ENCODE data around the gene GTF3C4.
"Not testable (repeated sequence)": the region's sequence is repeated elsewhere in the genome, so short reads cannot be mapped to it uniquely, and the experiment has no call there.

The GTF3C4 gene

GRCh38 chr9:132702254-132702653 lies 32.0 kb downstream of the GTF3C4 start:
- DNase-seq (ENCODE audit: low read depth, low spot score) = no peak

- DNase-seq (ENCODE audit: low read depth, low spot score) = no peak
These were observed 33.1 kb downstream of the GTF3C4 start for GRCh38 chr9:132703336-132703735.

- DNase-seq (ENCODE audit: low read depth, low spot score) = no peak
These were observed 38.0 kb downstream of the GTF3C4 start for GRCh38 chr9:132708239-132708638.

- DNase-seq (ENCODE audit: low read depth, low spot score) = no peak
These were observed 38.6 kb downstream of the GTF3C4 start for GRCh38 chr9:132708769-132709430.

GRCh38 chr9:132710333-132710732 lies 40.1 kb downstream of the GTF3C4 start:
- no peak for DNase-seq (ENCODE audit: low read depth, low spot score)

GRCh38 chr9:132711152-132711551 lies 40.9 kb downstream of the GTF3C4 start:
- not testable (repeated sequence) for DNase-seq (ENCODE audit: low read depth, low spot score)

- no peak for DNase-seq (ENCODE audit: low read depth, low spot score)
These were observed 41.6 kb downstream of the GTF3C4 start for GRCh38 chr9:132711846-132712245.

GRCh38 chr9:132712753-132713152 lies 42.5 kb downstream of the GTF3C4 start:
- DNase-seq (ENCODE audit: low read depth, low spot score) = no peak

- DNase-seq (ENCODE audit: low read depth, low spot score) = no peak
These were observed 45.7 kb downstream of the GTF3C4 start for GRCh38 chr9:132716007-132716406.

- no peak for DNase-seq (ENCODE audit: low read depth, low spot score)
These were observed 47.2 kb downstream of the GTF3C4 start for GRCh38 chr9:132717326-132717945.

- DNase-seq (ENCODE audit: low read depth, low spot score) = not testable (repeated sequence)
These were observed 48.2 kb downstream of the GTF3C4 start for GRCh38 chr9:132718381-132718928.

- DNase-seq (ENCODE audit: low read depth, low spot score) = no peak
These were observed 51.4 kb downstream of the GTF3C4 start for GRCh38 chr9:132721661-132722060.

- no peak for DNase-seq (ENCODE audit: low read depth, low spot score)
These were observed 52.4 kb downstream of the GTF3C4 start for GRCh38 chr9:132722564-132723065.

GRCh38 chr9:132723809-132724208 lies 53.5 kb downstream of the GTF3C4 start:
- no peak for DNase-seq (ENCODE audit: low read depth, low spot score)

- DNase-seq (ENCODE audit: low read depth, low spot score) = no peak
These were observed 55.0 kb downstream of the GTF3C4 start for GRCh38 chr9:132725306-132725705.

GRCh38 chr9:132726576-132727130 lies 56.4 kb downstream of the GTF3C4 start:
- no peak for DNase-seq (ENCODE audit: low read depth, low spot score)

- DNase-seq (ENCODE audit: low read depth, low spot score) = no peak
These were observed 57.8 kb downstream of the GTF3C4 start for GRCh38 chr9:132728071-132728470.

- no peak for DNase-seq (ENCODE audit: low read depth, low spot score)
These were observed 58.2 kb downstream of the GTF3C4 start for GRCh38 chr9:132728497-132728896.

GRCh38 chr9:132729235-132729890 lies 59.1 kb downstream of the GTF3C4 start:
- DNase-seq (ENCODE audit: low read depth, low spot score) = no peak

GRCh38 chr9:132730054-132731033 lies 60.1 kb downstream of the GTF3C4 start:
- DNase-seq (ENCODE audit: low read depth, low spot score) = no peak

- no peak for DNase-seq (ENCODE audit: low read depth, low spot score)
These were observed 61.0 kb downstream of the GTF3C4 start for GRCh38 chr9:132731230-132731629.

Data from activated naive CD8-positive, alpha-beta T cell treated with anti-CD3 and anti-CD28 coated beads, Interleukin-2, amount 50 U/mL, for 16 hours (primary cell).